ENCODE results near the gene BTD.

GRCh38 chr3:15646851-15647511 is 45.4 kb downstream of the BTD start:
- TF ChIP-seq CTCF (IDR thresholded peaks at IDR 0.05): no peak
- TF ChIP-seq EP300 (IDR thresholded peaks at IDR 0.05): no peak

Measured in ovary (tissue), 3 donors.